K562 (cell line): ENCODE results near the gene FERMT3. TPM values are rescaled to one million over a fixed set of nuclear protein-coding genes. Genes with fewer than 3 reads are reported as not detected.
A peak's percentile ranks its signal among the peaks of the same experiment; 100 is the strongest.

Experiments
- ARHGAP35 ChIP-seq: fragments of 450-650 bp; IDR thresholded peaks from 2 replicates; pipeline ENCODE4 v1.6.1; 2018; ENCODE audit not compliant: partially characterized antibody
- ATF6 ChIP-seq: sonication (generic); formaldehyde crosslinking; IDR thresholded peaks from 2 replicates; pipeline ENCODE4 v1.4.0; 2020; ENCODE audit warnings: mild to moderate bottlenecking, missing genetic modification reagents
- BRD4 ChIP-seq: fragments of 200-600 bp; sonication (generic); IDR thresholded peaks from 2 replicates; pipeline ENCODE4 v1.6.1; 2017; ENCODE audit warnings: inconsistent platforms
- CHD7 ChIP-seq: fragments of 200-600 bp; sonication (generic); IDR thresholded peaks from one replicate; pipeline ENCODE4 v1.6.1; 2012; ENCODE audit warnings: mild to moderate bottlenecking, low read depth, low read length, inconsistent platforms
- E2F3 ChIP-seq: fragments of 250-450 bp; sonication (Bioruptor Pico); IDR thresholded peaks from 2 replicates; pipeline ENCODE4 v1.4.0; 2020; ENCODE audit warnings: mild to moderate bottlenecking
- EGR1 ChIP-seq: fragments of 450-650 bp; conservative IDR thresholded peaks from 2 replicates; pipeline ENCODE4 v1.6.1; 2017; ENCODE audit warnings: mild to moderate bottlenecking
- GTF2F1 ChIP-seq: IDR thresholded peaks from 2 replicates; pipeline ENCODE4 v1.6.1; 2011; ENCODE audit warnings: low read depth, low read length, improper control_type of control experiment
- MLLT1 ChIP-seq, 2 experiments: fragments of 450-650 bp; IDR thresholded peaks; 2 replicates each; pipeline ENCODE4 v1.6.1; 2016
- NONO ChIP-seq, 2 experiments: fragments of 200-400 bp in 1 of 2; fragments of 450-650 bp in 1 of 2; formaldehyde crosslinking in 1 of 2; IDR thresholded peaks; 2 replicates each; pipeline ENCODE4 v1.6.1; 2017; ENCODE audit warnings: low read depth in 2 of 2, mild to moderate bottlenecking in 2 of 2, moderate library complexity in 2 of 2, low read length in 1 of 2
- SP1 ChIP-seq: sonication (generic); formaldehyde crosslinking; IDR thresholded peaks from 2 replicates; pipeline ENCODE4 v1.8.1; 2022; ENCODE audit warnings: mild to moderate bottlenecking, missing genetic modification reagents
- TBL1XR1 ChIP-seq, 2 experiments: IDR thresholded peaks; 2 replicates each; pipeline ENCODE4 v1.6.1; 2012; ENCODE audit warnings: improper control_type of control experiment in 2 of 2, low read length in 2 of 2, mild to moderate bottlenecking in 1 of 2
- ZBTB8A ChIP-seq: fragments of 450-650 bp; IDR thresholded peaks from 2 replicates; pipeline ENCODE4 v1.6.1; 2018; ENCODE audit warnings: mild to moderate bottlenecking, moderate library complexity; ENCODE audit not compliant: partially characterized antibody
- ZNF274 ChIP-seq: IDR thresholded peaks from 2 replicates; pipeline ENCODE4 v1.6.1; 2011; ENCODE audit warnings: low read depth, mild to moderate bottlenecking, low read length, moderate library complexity, borderline replicate concordance
- ZZZ3 ChIP-seq: fragments of 450-650 bp; IDR thresholded peaks from 2 replicates; pipeline ENCODE4 v1.6.1; 2016; ENCODE audit warnings: antibody characterized with exemption, mild to moderate bottlenecking, moderate library complexity
- polyA plus RNA-seq, 8 experiments: library from polyadenylated mRNA; depleted of rRNA in 4 of 8; stranded (reverse) in 5 of 8; unstranded in 3 of 8; fragments of >200 nt; fragmentation: Nextera tagmentation in 2 of 8; fragmentation: Illumina TruSeq in 1 of 8; extraction: Ambion mirVana in 2 of 8; extraction: Trizol in 1 of 8; gene quantifications; 2 replicates each; pipeline versions ENCODE4 v1.2.1 to v1.2.3, GENCODE V29; 2011 to 2014; ENCODE audit warnings: inconsistent platforms in 1 of 8, missing spikeins in 1 of 8
- total RNA-seq, 7 experiments: library from RNA; depleted of rRNA in 6 of 7; stranded (reverse); fragments of >200 nt in 6 of 7; fragmentation: Illumina TruSeq in 2 of 7; extraction: Trizol in 2 of 7; gene quantifications; 2 replicates each; pipeline versions ENCODE4 v1.2.1 to v1.2.3, GENCODE V29; 2011 to 2021; ENCODE audit warnings: low replicate concordance in 1 of 7

FERMT3 gene
- total and polyA plus RNA-seq, 9 of the 15 experiments (the other 6 are each of a cell fraction or from before 2014, with no cell fraction given), result 3.2 to 275 (median 79.7) TPM

GRCh38 chr11:64185175-64185692 is 21.3 kb upstream of the FERMT3 start (continued):
- TF ChIP-seq CHD7 (no peak), EGR1 (no peak), ZNF274 (no peak), SP1 (no peak), ATF6 (CRISPR knock-in tag) (0 out of 2 replicates have a peak, but pooled peaks have one; percentile 26), TBL1XR1 (IDR thresholded peaks at IDR 0.05; ENCODE audit: low read length in 2 of 2) (no peak), ZZZ3 (no peak), ZBTB8A (no peak), BRD4 (no peak), NONO (IDR thresholded peaks at IDR 0.05; ENCODE audit: low read depth in 2 of 2, low read length in 1 of 2) (peak; percentile 66 to 95; a peak in 3 of 4 replicates), GTF2F1 (peak; percentile 89), MLLT1 (IDR thresholded peaks at IDR 0.05) (peak in 1 of 2 experiments; percentile 84; a peak in 1 of 4 replicates), ARHGAP35 (no peak), E2F3 (CRISPR knock-in tag) (peak; percentile 52; the same call in 1 of the 2 replicates)
